ENCODE data around the gene MLST8.

GRCh38 chr16:2160915-2161551 is 44.2 kb upstream of the MLST8 start:
- TF ChIP-seq POLR2A (IDR thresholded peaks at IDR 0.05): no peak
- TF ChIP-seq, protein P1, sequence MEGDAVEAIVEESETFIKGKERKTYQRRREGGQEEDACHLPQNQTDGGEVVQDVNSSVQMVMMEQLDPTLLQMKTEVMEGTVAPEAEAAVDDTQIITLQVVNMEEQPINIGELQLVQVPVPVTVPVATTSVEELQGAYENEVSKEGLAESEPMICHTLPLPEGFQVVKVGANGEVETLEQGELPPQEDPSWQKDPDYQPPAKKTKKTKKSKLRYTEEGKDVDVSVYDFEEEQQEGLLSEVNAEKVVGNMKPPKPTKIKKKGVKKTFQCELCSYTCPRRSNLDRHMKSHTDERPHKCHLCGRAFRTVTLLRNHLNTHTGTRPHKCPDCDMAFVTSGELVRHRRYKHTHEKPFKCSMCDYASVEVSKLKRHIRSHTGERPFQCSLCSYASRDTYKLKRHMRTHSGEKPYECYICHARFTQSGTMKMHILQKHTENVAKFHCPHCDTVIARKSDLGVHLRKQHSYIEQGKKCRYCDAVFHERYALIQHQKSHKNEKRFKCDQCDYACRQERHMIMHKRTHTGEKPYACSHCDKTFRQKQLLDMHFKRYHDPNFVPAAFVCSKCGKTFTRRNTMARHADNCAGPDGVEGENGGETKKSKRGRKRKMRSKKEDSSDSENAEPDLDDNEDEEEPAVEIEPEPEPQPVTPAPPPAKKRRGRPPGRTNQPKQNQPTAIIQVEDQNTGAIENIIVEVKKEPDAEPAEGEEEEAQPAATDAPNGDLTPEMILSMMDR (IDR thresholded peaks at IDR 0.05): no peak

Data from ovary (tissue), 3 donors.